Non-pigmented ciliary epithelial cell (primary cell): ENCODE measurements around the gene ZNF490.

Experiments
- DNase-seq: peaks from one replicate; pipeline ENCODE4 v3.0.0-alpha.2; 2010; ENCODE audit warnings: low read depth

ZNF490 gene

GRCh38 chr19:12543855-12544254 lies 66.8 kb downstream of the ZNF490 start:
- DNase-seq: no peak
